ENCODE measurements around the gene HSPB3.

- TF ChIP-seq EZH2 (IDR thresholded peaks at IDR 0.05; ENCODE audit: low read length), result no peak
- TF ChIP-seq CTCF (optimal IDR thresholded peaks at IDR 0.05 in 1 of 3, IDR thresholded peaks at IDR 0.05 in 1 of 3, conservative IDR thresholded peaks at IDR 0.05 in 1 of 3; ENCODE audit: extremely low read depth in 1 of 3, insufficient read depth in 2 of 3, low read length in 3 of 3), result no peak
Measured at GRCh38 chr5:54440456-54440893, 15.0 kb upstream of the HSPB3 start.

Data from keratinocyte (primary cell).